ENCODE results near the gene E4F1. TPM values are rescaled to one million over a fixed set of nuclear protein-coding genes. Genes with fewer than 3 reads are reported as not detected.
"Not testable (repeated sequence)": the region's sequence is repeated elsewhere in the genome, so short reads cannot be mapped to it uniquely, and the experiment has no call there.

The E4F1 gene
- polyA plus RNA-seq, 1 donor = 16.4 TPM

GRCh38 chr16:2232094-2232990 is 9.0 kb downstream of the E4F1 start:
- no peak for DNase-seq

DNA sequence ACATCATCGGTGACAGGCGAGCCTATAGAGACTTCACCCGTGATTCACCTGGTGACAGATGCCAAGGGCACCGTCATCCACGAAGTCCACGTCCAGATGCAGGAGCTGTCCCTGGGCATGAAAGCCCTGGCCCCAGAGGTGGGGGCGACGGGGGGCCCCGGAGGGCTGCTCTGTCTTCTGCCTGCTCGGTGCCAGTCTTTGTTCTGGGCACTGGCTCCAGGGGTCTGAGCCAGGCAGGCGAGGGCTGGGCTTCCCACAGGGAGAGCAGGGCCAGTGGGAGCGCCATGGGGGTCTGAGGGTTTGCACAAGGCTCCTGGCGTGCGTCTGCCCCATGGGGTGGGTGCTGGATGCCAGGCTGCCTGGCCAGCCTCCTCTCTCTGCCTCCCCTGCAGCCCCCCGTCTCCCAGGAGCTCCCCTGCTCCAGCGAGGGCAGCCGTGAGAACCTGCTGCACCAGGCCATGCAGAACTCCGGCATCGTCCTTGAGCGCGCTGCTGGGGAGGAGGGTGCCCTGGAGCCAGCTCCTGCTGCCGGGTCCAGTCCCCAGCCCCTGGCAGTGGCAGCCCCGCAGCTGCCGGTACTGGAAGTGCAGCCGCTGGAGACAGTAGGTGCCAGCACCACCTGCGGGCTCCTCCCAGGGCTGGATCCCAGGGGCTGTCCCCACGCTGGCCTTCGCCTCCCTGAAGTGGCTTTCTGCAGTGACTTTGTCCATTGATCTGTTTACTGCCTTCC is 9.8 kb downstream of the E4F1 start:
- no peak for DNase-seq

DNA sequence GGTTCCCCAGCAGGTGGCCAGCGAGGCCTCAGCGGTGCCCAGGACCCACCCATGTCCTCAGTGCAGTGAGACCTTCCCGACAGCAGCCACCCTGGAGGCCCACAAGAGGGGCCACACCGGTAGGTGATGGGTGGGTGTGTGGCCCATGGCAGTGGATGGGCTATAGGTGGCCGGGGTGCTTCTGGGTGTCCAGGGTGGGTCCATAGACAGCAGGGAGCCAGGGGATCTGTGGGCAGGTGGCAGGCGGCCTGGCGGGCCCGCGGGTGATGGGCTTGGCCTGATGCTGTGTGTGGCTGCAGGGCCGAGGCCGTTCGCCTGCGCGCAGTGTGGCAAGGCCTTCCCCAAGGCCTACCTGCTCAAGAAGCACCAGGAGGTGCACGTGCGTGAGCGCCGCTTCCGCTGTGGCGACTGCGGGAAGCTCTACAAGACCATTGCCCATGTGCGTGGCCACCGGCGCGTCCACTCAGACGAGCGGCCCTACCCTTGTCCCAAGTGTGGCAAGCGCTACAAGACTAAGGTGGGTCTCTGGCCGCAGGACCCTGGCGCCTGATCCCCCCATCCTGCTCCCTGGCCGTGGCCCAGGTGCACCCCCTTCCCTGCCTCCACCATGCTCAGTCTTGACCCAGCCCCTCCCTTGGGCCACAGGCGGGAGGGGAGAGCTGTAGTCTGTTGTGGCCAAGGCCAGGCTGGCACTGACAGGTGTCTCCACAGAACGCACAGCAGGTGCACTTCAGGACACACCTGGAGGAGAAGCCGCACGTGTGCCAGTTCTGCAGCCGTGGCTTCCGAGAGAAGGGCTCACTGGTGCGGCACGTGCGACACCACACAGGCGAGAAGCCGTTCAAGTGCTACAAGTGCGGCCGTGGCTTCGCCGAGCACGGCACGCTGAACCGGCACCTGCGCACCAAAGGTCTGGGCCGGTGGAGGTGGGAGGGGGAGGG is 10.8 kb downstream of the E4F1 start:
- no peak for DNase-seq

- DNase-seq = no peak
Measured at GRCh38 chr16:2234813-2235170, 11.4 kb downstream of the E4F1 start.

- DNase-seq = no peak
Measured at GRCh38 chr16:2235234-2235651, 11.9 kb downstream of the E4F1 start.

GRCh38 chr16:2235695-2236336 is 12.4 kb downstream of the E4F1 start:
- DNase-seq = no peak

DNA sequence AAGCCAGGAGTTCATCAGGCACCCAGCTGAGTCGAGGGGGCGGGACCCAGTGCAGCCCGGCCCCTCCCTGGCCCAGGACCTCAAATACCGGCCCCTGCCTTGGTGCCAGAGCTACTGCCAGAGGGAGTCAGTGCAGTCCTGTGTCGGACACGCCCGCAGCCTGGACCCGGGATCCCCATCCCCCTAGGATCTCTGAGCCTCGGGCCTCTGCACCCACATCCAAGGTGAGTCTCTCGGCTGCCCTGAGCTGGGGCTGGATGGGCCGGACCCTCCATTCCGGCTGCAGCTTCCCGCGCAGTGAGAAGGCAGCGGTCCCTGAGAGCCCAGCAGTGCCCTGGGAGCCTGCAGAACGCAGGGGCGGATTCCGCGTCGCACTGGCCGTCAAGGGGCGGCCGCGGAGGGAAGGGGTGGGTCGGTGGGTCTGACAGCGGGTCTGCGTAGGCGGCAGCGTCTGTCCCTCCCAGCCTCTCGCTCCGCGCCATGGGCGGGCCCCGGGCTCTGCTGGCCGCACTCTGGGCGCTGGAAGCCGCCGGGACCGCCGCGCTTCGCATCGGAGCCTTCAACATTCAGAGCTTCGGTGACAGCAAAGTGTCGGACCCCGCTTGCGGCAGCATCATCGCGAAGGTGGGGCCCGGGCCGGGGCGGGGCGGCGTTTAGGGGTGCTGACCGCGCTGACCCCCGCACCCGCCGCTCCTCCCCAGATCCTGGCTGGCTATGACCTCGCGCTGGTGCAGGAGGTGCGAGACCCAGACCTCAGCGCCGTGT is 13.1 kb downstream of the E4F1 start, which contains the start of gene DNASE1L2:
Gene DNASE1L2 (plus strand): TSS at position 108 of the 765 bp plus-strand sequence. CDS start 373 bp downstream, at position 481.
- no peak for DNase-seq

- no peak for DNase-seq
Measured at GRCh38 chr16:2237102-2237482, 13.7 kb downstream of the E4F1 start.

- DNase-seq = no peak
Measured at GRCh38 chr16:2237493-2238149, 14.2 kb downstream of the E4F1 start.

GRCh38 chr16:2238150-2238837 is 14.9 kb downstream of the E4F1 start:
- DNase-seq = no peak

DNA sequence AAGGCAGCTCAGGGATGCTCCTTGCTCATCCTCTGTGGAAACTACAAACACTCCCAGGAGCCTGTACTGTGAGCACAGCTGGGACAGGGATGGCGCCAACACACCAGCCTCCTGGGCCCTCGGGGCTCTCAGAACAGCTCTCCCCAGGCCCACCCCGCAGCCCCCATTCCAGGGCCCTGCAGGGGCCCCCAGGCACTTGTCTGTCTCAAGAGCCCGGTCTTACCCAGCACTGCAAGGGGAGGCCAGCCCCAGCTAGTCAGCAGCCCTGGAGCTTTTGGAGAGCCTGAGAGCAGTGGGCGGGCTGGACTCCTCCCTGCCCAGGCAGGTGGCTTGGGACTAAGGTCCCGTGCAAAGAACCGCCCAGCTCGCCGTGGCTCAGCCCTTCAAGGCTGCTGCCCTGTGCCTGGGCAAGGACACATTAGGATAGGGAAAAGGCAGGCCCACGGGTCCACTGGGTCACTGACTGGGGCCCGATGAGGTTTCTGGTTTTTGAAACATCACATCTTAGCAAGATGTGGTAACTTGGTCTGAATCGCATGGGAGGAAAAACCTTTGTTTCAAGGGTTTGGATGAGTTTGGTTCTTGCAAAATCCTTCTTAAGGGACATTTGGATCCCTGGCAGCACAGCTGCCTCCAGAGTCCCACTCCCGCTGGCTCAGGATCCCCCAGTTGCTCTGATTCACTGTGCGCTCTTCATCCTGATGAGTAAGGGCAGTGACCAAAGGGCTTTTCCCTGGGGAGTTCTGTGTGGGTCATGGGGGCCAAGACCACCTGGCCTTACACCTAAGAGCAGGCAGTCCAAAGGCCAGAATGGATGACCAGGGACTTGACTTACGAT is 15.7 kb downstream of the E4F1 start:
- no peak for DNase-seq

DNA sequence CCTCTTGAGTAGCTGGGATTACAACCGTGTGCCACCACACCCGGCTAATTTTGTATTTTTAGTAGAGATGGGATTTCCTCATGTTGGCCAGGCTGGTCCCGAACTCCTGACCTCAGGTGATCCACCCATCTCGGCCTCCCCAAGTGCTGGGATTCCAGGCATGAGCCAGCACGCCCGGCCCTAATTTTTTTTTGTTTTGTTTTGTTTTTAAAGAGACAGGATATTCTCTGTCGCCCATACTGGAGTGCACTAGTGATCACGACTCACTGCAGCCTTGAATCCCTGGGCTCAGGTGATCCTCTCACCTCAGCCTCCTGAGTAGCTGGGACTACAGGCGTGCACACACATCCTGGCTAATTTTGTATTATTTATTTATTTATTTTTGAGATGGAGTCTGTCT is 16.9 kb downstream of the E4F1 start:
- not testable (repeated sequence) for DNase-seq

- DNase-seq = no peak
Measured at GRCh38 chr16:2242598-2242997, 19.2 kb downstream of the E4F1 start.

DNA sequence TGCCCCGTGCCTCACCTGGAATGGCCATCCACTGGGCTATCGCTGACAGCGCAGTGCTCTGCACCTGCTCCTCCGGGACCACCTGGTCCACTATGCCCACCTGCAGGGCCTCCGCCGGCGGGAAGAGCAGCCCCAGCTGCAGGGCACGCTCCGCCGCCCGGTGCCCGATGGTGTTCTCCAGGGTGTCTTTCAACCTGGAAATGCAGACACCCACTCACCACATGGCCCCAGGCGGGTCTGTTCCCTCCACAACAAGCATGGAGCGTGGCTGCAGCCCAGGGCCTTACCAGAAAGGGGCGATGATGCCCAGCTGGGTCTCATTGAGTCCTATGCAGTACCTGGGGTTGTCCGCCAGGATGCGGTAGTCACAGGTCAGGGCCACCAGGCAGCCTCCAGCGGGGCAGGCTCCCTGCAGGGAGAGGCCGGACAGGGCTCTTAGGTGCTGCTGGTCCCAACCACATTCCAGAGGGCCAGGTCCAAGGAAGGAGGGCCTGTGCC is 19.7 kb downstream of the E4F1 start:
- DNase-seq = no peak

GRCh38 chr16:2243781-2244180 is 20.4 kb downstream of the E4F1 start:
- DNase-seq = no peak

- DNase-seq = no peak
Measured at GRCh38 chr16:2244301-2244700, 20.9 kb downstream of the E4F1 start.

GRCh38 chr16:2244926-2245795 is 21.8 kb downstream of the E4F1 start:
- no peak for DNase-seq
